SH-SY5Y (cell line): ENCODE data around the gene ARHGAP19.

Source experiments
- GATA2 ChIP-seq: IDR thresholded peaks from 2 replicates; pipeline ENCODE4 v1.6.1; 2011; ENCODE audit warnings: mild to moderate bottlenecking, low read depth, low read length
- GATA3 ChIP-seq: IDR thresholded peaks from 2 replicates; pipeline ENCODE4 v1.6.1; 2011; ENCODE audit warnings: low read depth, mild to moderate bottlenecking, low read length, moderate library complexity

DNA sequence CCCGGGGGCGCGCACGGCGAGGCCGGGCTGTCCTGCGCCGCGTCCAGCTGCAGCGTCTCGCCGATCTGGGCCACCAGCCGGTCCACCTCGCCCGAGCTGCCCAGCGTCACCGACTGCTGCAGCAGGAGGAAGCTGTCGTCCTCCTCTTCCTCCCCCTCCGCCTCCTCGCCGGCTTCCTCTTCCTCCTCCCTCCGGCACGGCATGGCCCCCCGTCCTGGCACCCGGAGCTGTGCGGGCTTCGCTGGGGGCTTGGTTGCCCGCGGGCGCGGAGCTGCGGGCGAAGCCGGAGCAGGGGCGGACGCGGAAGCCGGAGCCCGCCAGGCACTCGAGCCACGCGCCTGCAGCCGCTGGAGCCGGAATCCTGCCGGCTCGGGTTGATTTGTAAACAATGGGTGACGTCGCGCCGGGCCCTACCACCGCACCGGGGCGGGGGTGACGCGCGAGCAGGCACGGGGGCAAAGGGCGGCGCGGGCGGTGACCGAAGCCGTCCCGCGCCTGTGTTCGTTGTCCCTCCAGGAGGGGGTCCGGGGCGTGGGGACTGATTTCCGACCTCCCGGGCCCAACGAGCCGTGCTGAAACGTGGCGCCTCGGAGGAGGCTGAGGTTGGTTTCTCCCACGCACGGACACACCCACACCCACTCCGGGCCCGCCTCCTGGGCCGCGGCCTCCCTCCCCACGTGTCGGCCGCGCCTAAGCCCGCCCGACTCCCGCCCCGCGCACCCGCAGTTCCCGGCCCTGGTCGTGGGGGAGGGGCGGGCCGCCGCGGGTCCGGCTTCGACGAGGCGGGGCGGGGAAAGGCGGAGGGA lies 42.1 kb upstream of the ARHGAP19 start, which contains the start of gene FRAT2:
- TF ChIP-seq GATA3 (no peak), GATA2 (no peak; the same call in 1 of the 2 replicates)
